Activated CD4-positive, alpha-beta T cell treated with anti-CD3 and anti-CD28 coated beads, Interleukin-2, Interleukin-4, amounts not matched to agents 100 ng/mL and 50 ng/mL, durations not matched to agents 16 hours and 8 hours (primary cell): ENCODE results near the gene CMTM6.
"Not testable (repeated sequence)": the region's sequence is repeated elsewhere in the genome, so short reads cannot be mapped to it uniquely, and the experiment has no call there.

Experiments used
- DNase-seq: peaks from one replicate; pipeline ENCODE4 v3.0.0-alpha.2; 2020; ENCODE audit warnings: low spot score

The CMTM6 gene, protein sequence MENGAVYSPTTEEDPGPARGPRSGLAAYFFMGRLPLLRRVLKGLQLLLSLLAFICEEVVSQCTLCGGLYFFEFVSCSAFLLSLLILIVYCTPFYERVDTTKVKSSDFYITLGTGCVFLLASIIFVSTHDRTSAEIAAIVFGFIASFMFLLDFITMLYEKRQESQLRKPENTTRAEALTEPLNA

GRCh38 chr3:32502118-32502945 lies at the start of gene CMTM6:
Gene CMTM6 (minus strand): TSS chr3:32502852. CDS start chr3:32502745, 107 bp downstream.
- DNase-seq: peak; percentile 67

DNA sequence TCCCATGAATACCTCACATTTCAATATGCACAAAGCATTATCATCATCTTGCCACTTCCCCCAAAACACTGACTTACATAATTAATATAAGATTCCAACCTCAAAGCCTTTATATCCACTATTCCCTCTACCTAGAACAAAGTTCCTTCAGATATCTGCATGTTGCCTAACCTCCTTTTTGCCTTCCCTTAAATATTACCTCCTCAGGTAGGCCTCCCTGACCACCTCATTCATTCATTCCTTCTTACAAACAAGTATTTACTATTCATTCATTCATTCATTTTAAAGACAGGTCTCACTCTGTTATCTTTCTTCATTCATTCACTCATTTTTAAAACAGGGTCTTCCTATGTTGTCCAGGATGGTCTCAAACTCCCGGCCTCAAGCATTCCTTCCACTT lies 49.4 kb upstream of the CMTM6 start:
- DNase-seq: no peak

DNA sequence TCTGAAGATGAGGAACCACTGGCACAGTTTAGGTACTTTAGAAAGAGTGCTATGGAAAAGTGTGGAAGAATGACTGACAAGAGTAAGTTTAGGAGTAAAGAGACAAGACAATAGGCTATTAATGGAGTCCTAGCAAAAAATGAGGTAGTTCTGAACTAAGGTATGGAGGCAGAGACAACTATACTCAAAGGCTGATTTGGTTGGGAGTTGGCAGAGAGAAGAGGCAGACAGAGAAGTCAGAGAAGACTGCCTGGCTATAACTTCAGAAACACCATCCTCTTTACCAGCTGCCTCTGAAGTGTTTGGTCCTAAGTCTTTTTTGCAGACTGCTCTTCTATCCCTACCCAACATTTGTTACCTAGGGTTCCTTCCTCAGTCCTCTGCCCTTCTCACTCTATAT lies 48.8 kb upstream of the CMTM6 start:
- no peak for DNase-seq

DNA sequence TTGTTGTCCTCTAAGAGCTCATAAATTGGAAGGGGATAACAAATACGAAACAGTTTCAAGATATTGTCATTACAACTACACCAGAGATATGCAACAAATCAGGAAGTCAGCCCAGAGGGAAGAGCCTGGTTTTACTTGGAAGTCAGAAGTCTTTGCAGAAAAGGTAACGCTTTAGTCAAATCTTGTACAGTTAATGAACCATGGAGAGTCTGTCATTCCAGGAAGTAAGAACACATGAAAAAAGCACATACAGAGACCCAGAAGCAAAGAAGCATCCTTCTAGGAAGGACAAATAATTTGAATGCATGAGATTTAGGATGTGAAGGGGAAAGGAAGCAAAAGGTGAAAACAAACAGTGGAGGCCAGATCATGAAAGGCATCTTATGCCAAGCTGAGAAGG lies 48.4 kb upstream of the CMTM6 start:
- DNase-seq: no peak

GRCh38 chr3:32545305-32545704 lies 42.7 kb upstream of the CMTM6 start:
- no peak for DNase-seq

GRCh38 chr3:32544894-32545293 lies 42.2 kb upstream of the CMTM6 start:
- no peak for DNase-seq

- no peak for DNase-seq
Measured at GRCh38 chr3:32542807-32543206, 40.2 kb upstream of the CMTM6 start.

DNA sequence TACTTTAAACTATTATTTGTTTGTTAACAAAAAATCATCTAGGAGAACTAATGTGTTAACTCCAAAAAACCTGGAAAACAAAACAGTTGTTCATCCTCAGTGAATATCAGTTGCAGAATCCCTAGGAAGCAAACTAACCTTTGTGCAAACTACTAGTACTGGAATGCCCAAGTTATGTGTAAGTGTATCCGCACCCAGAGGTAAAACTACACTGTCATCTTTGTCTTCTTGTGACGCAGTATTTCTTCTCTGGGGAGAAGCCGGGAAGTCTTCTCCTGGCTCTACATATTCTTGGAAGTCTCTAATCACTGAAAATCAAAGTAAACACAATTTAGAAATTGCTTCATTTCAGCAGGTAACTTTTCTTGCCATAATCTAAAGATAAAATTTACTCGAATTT lies 38.2 kb upstream of the CMTM6 start:
- DNase-seq: no peak

- DNase-seq: no peak
Measured at GRCh38 chr3:32532434-32532833, 29.8 kb upstream of the CMTM6 start.

GRCh38 chr3:32531010-32531647 lies 28.5 kb upstream of the CMTM6 start:
- DNase-seq: peak; percentile 41

DNA sequence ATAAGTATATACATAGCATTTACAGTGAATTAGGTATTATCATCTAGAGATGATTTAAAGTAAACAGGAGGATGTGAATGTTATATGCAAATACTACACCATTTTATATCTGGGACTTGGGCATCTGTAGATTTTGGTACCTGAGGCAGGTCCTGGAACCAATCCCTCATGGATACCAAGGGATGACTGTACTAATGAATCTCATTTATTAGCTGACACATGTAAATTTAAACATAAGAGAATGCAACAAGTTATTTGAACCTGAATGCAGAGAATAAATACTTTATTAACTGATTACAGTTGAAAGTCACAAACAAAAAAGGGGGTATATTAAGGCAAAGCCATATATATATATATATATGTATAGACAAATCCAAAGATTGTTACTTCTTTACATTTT lies 23.1 kb upstream of the CMTM6 start:
- DNase-seq: no peak

DNA sequence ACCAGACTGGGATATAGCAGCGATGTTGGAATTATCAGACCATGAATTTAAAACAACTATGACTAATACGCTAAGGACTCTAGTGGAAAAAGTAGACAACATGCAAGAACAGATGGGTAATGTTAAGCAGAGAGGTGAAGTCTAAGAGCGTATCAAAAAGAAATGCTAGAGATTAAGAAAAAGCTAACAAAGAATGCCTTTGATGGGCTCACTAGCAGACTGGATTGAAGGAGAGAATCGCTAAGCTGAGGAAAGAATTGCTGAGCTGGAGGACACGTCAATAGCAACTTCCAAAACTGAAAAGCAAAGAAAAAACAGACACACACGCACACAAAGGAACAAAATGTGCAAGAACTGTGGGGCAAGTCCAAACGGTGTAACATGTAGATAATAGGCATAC lies 20.0 kb upstream of the CMTM6 start:
- no peak for DNase-seq

DNA sequence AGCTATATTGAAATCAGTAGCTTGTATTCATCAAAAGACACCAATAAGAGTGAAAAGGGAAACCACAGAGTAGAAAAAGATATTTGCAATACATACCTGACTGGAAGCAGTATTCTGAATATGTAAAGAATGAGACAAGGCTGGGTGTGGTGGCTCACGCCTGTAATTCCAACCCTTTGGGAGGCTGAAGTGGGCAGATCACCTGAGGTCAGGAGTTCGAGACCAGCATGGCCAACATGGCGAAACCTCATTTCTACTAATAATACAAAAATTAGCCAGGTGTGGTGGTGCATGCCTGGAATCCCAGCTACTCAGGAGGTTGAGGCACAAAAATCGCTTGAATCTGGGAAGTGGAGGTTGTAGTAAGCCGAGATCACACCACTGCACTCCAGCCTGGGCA lies 16.3 kb upstream of the CMTM6 start:
- not testable (repeated sequence) for DNase-seq

GRCh38 chr3:32516751-32517150 lies 14.1 kb upstream of the CMTM6 start:
- not testable (repeated sequence) for DNase-seq

DNA sequence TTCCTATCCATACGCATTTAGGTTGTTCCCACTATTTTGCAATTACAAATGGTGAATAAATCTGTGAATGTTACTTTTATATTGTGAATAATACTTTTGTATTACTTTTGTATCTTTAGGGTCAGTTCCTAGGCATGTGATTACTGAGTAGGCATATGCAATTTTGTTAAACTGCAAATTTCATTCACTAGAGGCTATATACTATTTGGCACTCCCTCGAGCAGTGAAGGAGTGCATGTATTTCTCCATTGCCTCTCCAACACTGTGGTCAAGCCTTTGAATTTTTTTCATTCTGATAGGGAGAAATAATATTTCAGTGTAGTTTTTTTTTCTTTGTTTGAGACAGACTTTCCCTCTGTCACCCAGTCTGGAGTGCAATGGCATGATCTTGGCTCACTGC lies 8.4 kb upstream of the CMTM6 start:
- DNase-seq: no peak

DNA sequence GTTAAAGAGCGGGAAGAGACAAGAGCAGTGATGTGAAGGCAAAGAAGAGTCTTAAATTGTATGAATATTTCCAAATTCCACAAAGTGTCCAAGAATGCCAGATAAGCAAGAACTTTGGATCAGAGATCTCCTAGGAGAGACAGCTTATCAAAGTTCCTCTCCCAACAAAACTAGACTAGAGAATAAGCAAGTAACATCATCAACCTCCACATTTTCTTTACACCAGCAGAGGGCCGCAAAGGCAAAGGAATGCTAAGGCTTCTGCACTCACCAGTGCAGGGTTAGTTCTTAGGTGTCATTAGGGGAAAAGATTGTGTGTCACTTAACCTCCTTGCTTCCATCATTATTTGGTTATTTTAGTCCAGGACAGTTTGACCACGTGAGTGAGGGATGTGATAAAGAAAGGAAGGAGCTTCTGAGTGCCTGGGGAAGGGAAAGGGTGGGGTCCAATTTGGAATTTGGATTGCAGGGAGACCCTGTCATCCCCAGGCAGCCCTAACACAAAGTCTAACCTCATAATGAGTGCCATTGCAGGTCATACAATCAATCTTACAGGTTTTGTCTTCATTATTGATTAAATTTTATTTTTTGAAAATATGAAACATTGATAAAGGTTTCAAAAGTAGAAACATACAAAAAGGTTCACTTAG lies 7.5 kb upstream of the CMTM6 start:
- peak; percentile 62 for DNase-seq

DNA sequence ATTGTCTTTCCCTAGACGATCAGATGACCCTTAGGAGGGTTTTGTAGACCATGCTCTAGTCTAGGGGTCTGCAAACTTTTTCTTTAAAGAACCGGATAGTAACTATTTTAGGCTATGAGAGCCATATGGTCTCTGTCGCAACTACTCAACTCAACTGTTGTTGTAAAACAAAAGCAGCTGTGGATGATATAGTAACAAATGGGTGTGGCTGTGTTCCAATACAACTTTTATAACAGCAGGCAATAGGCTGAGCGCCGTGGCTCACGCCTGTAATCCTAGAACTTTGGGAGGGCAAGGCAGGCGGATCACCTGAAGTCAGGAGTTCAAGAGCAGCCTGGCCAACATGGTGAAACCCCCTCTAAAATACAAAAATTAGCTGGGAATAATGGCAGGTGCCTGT lies 6.1 kb upstream of the CMTM6 start:
- no peak for DNase-seq

DNA sequence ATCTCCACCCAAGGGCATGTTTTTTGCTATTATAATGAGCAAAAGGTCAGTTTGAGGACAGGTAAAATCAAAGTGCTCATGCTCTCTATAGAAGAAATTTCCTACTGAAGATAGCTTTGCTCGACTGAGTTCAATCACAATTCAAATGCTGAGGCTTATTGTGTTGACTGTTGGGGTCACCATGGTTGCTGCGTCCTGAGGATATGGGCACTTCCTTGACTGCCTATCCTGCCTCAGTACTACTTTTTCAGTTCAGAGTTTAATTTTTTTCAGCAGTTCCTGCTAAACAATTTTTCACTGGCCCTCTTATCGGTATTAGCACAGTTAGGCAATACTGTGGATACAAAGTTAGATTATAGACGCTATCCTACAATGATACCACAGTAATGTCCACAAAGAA lies 3.8 kb upstream of the CMTM6 start:
- no peak for DNase-seq

DNA sequence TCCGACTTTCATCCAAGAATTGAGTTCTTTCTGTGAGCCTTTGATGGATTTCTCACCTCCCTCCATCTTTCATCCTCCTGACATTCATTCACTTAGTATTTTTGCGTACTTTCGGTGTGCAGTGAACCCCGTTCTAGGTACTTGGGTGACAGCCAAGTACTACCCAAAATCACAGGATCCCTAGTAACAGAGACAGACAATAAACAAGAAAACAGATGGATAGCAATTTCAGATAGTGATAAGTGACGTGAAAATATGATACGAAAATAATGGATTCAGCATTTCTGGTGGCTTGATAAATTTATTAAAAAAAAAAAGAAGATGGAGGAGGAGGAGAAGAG lies 264 bp upstream of the CMTM6 start:
- DNase-seq: no peak

- no peak for DNase-seq
Measured at GRCh38 chr3:32501783-32502117, 902 bp downstream of the CMTM6 start.

GRCh38 chr3:32500880-32501782 lies 1.5 kb downstream of the CMTM6 start:
- no peak for DNase-seq

GRCh38 chr3:32500231-32500630 lies 2.4 kb downstream of the CMTM6 start:
- DNase-seq: no peak
